ENCODE results near the gene GM2A.

The GM2A gene

DNA sequence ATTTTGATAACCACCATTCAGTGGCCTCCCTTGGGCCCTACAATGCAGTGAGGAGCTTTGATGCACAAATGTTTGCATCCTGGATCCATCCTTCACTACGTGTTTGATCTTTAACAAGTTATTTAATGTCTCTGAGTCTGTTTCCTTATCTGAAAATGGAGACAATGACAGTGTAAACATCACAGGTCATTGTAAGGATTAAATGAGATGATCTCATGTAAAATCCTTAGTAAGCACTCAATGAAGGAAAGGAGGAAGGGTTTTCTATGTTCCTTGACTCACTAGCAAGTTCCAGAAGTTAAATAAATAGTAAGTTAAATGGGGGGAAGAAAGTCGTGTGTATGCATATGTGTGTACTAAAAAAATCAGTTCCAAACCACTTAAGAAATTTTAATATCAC lies 60.4 kb downstream of the GM2A start:
- H3K4me3 ChIP-seq (ENCODE audit: low read depth, low read length): no peak overlapping the region
- TF ChIP-seq, protein P1, sequence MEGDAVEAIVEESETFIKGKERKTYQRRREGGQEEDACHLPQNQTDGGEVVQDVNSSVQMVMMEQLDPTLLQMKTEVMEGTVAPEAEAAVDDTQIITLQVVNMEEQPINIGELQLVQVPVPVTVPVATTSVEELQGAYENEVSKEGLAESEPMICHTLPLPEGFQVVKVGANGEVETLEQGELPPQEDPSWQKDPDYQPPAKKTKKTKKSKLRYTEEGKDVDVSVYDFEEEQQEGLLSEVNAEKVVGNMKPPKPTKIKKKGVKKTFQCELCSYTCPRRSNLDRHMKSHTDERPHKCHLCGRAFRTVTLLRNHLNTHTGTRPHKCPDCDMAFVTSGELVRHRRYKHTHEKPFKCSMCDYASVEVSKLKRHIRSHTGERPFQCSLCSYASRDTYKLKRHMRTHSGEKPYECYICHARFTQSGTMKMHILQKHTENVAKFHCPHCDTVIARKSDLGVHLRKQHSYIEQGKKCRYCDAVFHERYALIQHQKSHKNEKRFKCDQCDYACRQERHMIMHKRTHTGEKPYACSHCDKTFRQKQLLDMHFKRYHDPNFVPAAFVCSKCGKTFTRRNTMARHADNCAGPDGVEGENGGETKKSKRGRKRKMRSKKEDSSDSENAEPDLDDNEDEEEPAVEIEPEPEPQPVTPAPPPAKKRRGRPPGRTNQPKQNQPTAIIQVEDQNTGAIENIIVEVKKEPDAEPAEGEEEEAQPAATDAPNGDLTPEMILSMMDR (IDR thresholded peaks at IDR 0.05; ENCODE audit: borderline replicate concordance, insufficient read depth, low read depth, low read length): no peak

DNA sequence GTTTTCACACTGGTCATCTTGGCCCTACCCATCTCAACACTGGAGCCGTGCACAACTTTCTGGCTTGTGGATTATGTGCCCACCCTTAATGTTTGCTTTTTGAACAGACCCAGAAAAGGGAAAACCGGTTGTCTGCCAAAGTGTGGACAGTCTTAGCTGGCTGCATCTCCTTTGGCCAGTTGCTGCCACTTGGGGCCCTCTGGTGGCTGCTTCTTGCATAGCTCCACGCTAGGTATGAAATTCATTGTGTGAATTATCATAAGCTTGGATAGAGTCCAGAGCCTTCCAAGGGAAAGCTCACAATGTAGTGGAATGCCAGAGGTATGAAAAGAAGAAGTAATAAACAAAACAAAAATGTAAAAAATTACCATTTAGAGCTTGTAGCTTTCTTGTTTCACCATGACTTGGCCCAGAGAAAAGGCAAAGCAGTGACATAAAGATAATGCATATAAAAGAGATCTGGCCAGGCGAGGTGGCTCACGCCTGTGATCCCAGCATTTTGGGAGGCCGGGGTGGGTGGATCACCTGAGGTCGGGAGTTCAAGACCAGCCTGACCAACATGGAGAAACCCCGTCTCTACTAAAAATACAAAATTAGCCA lies 63.1 kb downstream of the GM2A start:
- TF ChIP-seq, protein P1 (IDR thresholded peaks at IDR 0.05; ENCODE audit: borderline replicate concordance, insufficient read depth, low read depth, low read length): peak; percentile 86

DNA sequence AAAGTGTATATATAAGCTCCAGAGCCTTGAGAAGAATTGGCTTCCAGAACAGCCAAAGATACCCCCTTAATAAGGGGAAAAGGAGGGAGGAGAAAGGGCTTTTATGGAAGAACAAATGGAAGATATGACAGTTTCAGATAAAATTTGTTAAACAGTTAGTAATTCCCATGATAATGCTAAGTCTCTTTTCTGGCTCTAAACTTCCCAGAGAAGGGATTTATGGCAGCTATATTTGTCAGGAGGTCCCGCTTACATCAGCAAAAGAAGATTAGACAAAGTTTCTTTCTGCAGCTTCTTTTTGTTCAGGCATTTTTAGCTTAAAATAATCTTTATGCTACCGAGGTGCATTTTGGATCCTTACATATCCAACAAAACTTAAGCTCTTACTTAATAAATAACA lies 64.9 kb downstream of the GM2A start:
- TF ChIP-seq, protein P1 (IDR thresholded peaks at IDR 0.05; ENCODE audit: borderline replicate concordance, insufficient read depth, low read depth, low read length): no peak
- H3K4me3 ChIP-seq (ENCODE audit: low read depth, low read length): no peak overlapping the region

More for the DNA sequence above, 63.1 kb downstream of the GM2A start:
- no peak overlapping the region for H3K4me3 ChIP-seq (ENCODE audit: low read depth, low read length)

DNA sequence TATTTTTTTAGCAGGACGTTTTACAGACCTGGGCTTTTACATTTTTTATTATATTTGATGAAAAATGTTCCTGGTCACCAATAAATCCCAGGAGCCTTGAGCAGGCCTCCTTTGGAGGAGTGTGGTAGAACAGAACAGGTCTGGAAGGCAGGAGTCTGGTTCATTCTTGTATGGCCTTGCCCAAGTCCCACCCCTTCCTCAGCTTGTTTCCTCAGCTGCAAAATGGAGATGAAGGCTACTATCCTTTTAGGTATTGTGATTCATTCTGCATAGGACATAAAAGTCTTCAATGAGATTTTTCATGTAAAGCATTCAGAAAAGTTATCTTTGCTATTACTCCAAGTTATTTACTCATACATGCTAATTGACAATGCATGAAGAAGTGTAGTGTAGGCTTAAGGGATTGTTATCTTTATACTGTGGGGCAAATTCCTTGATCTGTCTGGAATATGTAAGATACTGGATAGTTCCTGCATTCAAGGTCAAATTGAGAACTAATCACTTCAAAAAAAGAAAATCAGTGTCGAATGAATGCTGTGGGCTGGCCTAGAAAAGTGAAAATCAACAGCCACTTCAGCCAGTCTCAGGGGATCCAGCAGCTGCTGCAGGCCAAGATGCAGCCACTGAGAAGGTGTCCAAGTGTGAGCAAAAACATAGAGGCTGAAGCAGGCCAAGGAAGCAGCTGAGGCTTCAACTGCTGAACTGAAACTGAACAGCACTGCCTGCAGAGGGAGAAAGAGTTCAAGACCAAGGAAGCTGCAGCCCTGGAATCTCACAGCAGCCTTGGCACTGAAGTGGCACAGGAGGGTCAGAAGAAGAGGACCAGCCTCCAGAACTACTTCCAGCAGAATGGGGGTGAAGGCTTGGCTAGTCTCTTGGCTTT lies 66.1 kb downstream of the GM2A start:
- TF ChIP-seq, protein P1 (IDR thresholded peaks at IDR 0.05; ENCODE audit: borderline replicate concordance, insufficient read depth, low read depth, low read length): peak; percentile 20; the same call in 1 of the 2 replicates
- no peak overlapping the region for H3K4me3 ChIP-seq (ENCODE audit: low read depth, low read length)

All from GM12875 (cell line).